ENCODE results near the gene MBOAT7.
"Not testable (repeated sequence)": the region's sequence is repeated elsewhere in the genome, so short reads cannot be mapped to it uniquely, and the experiment has no call there.

Gene MBOAT7

DNA sequence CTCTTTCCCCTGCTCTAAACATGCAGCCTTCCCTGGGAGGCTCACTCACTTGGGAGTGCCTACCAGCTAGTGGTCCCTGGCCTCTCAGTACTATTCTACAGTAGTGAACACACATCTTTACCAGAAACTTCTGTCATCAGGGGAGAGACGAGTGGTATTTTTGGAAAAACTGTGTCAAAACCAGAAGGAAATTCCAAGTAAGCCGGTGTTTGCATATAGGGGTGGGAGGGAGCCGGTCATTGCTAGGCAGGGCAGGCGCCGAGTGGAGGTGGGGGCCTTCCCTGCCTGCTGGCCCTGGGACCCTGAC lies 18.2 kb upstream of the MBOAT7 start:
- Histone ChIP-seq H3K27me3 (ENCODE audit: insufficient read depth, poor library complexity, severe bottlenecking) (no peaks in the 10 kb centered on the region), H3K27ac (replicated peaks) (peak overlapping the region; percentile 96), H3K4me3 (replicated peaks; ENCODE audit: insufficient read depth, low read length) (no peak overlapping the region)
- no peak for TF ChIP-seq GABPA (IDR thresholded peaks at IDR 0.05; ENCODE audit: low read depth)
- TF ChIP-seq, protein P1, sequence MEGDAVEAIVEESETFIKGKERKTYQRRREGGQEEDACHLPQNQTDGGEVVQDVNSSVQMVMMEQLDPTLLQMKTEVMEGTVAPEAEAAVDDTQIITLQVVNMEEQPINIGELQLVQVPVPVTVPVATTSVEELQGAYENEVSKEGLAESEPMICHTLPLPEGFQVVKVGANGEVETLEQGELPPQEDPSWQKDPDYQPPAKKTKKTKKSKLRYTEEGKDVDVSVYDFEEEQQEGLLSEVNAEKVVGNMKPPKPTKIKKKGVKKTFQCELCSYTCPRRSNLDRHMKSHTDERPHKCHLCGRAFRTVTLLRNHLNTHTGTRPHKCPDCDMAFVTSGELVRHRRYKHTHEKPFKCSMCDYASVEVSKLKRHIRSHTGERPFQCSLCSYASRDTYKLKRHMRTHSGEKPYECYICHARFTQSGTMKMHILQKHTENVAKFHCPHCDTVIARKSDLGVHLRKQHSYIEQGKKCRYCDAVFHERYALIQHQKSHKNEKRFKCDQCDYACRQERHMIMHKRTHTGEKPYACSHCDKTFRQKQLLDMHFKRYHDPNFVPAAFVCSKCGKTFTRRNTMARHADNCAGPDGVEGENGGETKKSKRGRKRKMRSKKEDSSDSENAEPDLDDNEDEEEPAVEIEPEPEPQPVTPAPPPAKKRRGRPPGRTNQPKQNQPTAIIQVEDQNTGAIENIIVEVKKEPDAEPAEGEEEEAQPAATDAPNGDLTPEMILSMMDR (IDR thresholded peaks at IDR 0.05; ENCODE audit: insufficient read depth, low read length): no peak
- TF ChIP-seq POLR2AphosphoS5 (IDR thresholded peaks at IDR 0.05; ENCODE audit: low read depth): no peak
- no peak for TF ChIP-seq SPI1 (IDR thresholded peaks at IDR 0.05; ENCODE audit: borderline replicate concordance, low read depth)
- TF ChIP-seq, protein P2, sequence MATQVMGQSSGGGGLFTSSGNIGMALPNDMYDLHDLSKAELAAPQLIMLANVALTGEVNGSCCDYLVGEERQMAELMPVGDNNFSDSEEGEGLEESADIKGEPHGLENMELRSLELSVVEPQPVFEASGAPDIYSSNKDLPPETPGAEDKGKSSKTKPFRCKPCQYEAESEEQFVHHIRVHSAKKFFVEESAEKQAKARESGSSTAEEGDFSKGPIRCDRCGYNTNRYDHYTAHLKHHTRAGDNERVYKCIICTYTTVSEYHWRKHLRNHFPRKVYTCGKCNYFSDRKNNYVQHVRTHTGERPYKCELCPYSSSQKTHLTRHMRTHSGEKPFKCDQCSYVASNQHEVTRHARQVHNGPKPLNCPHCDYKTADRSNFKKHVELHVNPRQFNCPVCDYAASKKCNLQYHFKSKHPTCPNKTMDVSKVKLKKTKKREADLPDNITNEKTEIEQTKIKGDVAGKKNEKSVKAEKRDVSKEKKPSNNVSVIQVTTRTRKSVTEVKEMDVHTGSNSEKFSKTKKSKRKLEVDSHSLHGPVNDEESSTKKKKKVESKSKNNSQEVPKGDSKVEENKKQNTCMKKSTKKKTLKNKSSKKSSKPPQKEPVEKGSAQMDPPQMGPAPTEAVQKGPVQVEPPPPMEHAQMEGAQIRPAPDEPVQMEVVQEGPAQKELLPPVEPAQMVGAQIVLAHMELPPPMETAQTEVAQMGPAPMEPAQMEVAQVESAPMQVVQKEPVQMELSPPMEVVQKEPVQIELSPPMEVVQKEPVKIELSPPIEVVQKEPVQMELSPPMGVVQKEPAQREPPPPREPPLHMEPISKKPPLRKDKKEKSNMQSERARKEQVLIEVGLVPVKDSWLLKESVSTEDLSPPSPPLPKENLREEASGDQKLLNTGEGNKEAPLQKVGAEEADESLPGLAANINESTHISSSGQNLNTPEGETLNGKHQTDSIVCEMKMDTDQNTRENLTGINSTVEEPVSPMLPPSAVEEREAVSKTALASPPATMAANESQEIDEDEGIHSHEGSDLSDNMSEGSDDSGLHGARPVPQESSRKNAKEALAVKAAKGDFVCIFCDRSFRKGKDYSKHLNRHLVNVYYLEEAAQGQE (IDR thresholded peaks at IDR 0.05; ENCODE audit: insufficient replicate concordance, low read depth): no peak
- no peak for DNase-seq (ENCODE audit: low read depth in 1 of 2, low spot score in 1 of 2)

DNA sequence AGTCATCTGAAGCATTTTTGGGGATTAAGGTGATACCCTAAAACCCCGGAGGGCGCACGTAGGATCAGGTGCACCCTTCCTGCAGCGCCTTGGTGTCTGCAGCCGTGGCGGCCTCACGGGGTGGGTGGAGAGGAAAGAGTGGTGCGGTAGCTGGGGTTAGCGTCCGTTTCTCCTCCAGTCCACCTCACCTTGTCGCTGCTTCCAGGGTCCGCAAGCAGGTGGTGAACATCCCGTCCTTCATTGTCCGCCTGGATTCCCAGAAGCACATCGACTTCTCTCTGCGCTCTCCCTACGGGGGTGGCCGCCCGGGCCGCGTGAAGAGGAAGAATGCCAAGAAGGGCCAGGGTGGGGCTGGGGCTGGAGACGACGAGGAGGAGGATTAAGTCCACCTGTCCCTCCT lies 17.8 kb upstream of the MBOAT7 start:
- not testable (repeated sequence) for H3K27me3 ChIP-seq (ENCODE audit: insufficient read depth, poor library complexity, severe bottlenecking); H3K4me3 ChIP-seq (replicated peaks; ENCODE audit: insufficient read depth, low read length); DNase-seq (ENCODE audit: low read depth in 1 of 2, low spot score in 1 of 2)
- H3K27ac ChIP-seq (replicated peaks): peak overlapping the region; percentile 96

DNA sequence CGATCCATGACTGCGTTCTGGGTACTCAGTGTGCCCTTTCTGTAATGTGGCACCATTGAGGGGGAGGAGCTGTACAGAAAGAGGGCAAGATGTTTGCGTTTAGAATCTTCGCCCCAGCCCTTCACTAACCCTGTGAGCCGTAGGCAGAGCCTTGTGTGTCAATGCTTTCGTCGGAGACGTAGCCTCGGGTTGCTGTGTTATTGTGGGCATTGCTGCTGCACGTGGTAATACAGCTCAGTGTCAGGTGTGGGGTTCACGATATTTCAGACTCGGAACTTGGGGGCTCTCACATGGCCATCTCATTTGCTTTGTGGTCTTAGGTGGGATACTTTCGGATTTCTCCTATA lies 17.4 kb upstream of the MBOAT7 start:
- Histone ChIP-seq H3K27ac (replicated peaks) (peak overlapping the region; percentile 96), H3K27me3 (ENCODE audit: insufficient read depth, poor library complexity, severe bottlenecking) (no peaks in the 10 kb centered on the region), H3K4me3 (replicated peaks; ENCODE audit: insufficient read depth, low read length) (no peak overlapping the region)
- peak in 1 of 2 experiments; percentile 43 for DNase-seq (ENCODE audit: low read depth in 1 of 2, low spot score in 1 of 2)
- TF ChIP-seq POLR2AphosphoS5 (IDR thresholded peaks at IDR 0.05; ENCODE audit: low read depth) (no peak; the same call in 1 of the 2 replicates), GABPA (IDR thresholded peaks at IDR 0.05; ENCODE audit: low read depth) (no peak), SPI1 (IDR thresholded peaks at IDR 0.05; ENCODE audit: borderline replicate concordance, low read depth) (no peak)
- TF ChIP-seq, protein P2 (IDR thresholded peaks at IDR 0.05; ENCODE audit: insufficient replicate concordance, low read depth): no peak
- TF ChIP-seq, protein P1 (IDR thresholded peaks at IDR 0.05; ENCODE audit: insufficient read depth, low read length): no peak

DNA sequence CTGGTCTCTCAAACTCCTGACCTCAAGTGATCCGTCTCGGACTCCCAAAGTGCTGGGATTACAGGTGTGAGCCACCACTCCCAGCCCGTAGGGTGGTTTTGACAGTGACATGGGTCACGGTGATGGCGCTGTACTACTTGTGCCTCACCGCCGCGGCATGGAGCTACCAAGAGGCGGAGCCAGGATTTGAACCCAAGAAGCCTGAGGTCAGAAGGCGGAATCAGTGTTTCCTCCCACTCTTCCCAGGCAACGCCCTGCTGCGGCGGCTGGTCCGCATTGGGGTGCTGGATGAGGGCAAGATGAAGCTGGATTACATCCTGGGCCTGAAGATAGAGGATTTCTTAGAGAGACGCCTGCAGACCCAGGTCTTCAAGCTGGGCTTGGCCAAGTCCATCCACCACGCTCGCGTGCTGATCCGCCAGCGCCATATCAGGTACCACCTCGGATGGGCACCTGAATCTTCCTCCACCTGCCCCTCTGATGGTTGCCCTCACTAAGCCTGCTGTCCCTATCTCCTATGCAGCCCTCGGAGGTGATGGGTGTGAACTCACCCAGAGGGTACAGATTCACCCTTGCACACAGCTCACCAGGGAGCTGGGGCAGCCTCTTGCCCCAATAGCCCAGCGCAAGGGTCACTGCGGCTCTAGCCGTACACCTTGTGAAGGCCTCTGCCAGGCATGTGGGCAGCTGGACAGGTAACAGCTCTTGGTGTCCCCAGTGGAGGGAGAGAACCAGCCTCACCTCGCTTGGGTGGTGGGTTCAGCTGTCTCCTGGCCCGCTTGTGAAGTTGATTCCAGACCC lies 16.9 kb upstream of the MBOAT7 start:
- peak in 1 of 2 experiments; percentile 61 for DNase-seq (ENCODE audit: low read depth in 1 of 2, low spot score in 1 of 2)
- peak overlapping the region; percentile 96 for H3K27ac ChIP-seq (replicated peaks)
- peak overlapping the region; percentile 12 for H3K4me3 ChIP-seq (replicated peaks; ENCODE audit: insufficient read depth, low read length)
- no peaks in the 10 kb centered on the region for H3K27me3 ChIP-seq (ENCODE audit: insufficient read depth, poor library complexity, severe bottlenecking)
- TF ChIP-seq, protein P2 (IDR thresholded peaks at IDR 0.05; ENCODE audit: insufficient replicate concordance, low read depth): no peak
- TF ChIP-seq, protein P1 (IDR thresholded peaks at IDR 0.05; ENCODE audit: insufficient read depth, low read length): no peak
- TF ChIP-seq POLR2AphosphoS5 (IDR thresholded peaks at IDR 0.05; ENCODE audit: low read depth): no peak
- no peak for TF ChIP-seq GABPA (IDR thresholded peaks at IDR 0.05; ENCODE audit: low read depth)
- no peak for TF ChIP-seq SPI1 (IDR thresholded peaks at IDR 0.05; ENCODE audit: borderline replicate concordance, low read depth)
